Measurements from ENCODE around the gene RNF17.

RNF17 gene

DNA sequence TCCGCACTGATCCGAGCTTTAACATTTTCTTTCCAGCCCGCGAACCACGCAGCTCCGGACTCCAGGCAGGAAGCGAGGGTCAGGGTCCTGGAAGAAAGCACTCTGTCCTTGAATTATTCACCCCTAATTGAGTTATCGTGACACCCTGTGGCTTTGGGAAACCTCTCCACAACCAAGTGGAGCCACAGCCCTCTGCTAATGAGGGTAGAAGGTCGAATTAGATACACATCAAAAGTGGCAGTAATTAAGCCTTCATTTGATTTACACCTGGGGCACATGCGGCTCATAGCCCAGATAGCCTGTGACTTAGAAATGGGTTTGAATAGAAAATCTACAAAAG is 15.9 kb upstream of the RNF17 start:
- no peak overlapping the region for H3K4me3 ChIP-seq (ENCODE audit: low read depth in 1 of 2, low read length in 2 of 2)
- DNase-seq: no peak
- no peaks in the 10 kb centered on the region for H3K79me2 ChIP-seq (ENCODE audit: insufficient read depth, low read length)
- H3K9ac ChIP-seq (ENCODE audit: low read depth, low read length): no peak overlapping the region
- ATAC-seq (ENCODE audit: insufficient read depth, low read depth): no peak
- no peaks in the 10 kb centered on the region for H4K20me1 ChIP-seq (ENCODE audit: insufficient read depth, low read length)
- no peak overlapping the region for H3K4me2 ChIP-seq (ENCODE audit: insufficient read depth, low read length)
- no peaks in the 10 kb centered on the region for H3K36me3 ChIP-seq (ENCODE audit: insufficient read depth, low read length)
- no peak overlapping the region for H2AFZ ChIP-seq (ENCODE audit: low read depth, low read length)
- H3K27ac ChIP-seq (ENCODE audit: low read length): no peak overlapping the region
- peaks cover 3% of the 10 kb centered on the region; the same call in 1 of the 2 replicates for H3K4me1 ChIP-seq (ENCODE audit: insufficient read depth, low read length)
- no peak for TF ChIP-seq CTCF (IDR thresholded peaks at IDR 0.05; ENCODE audit: borderline replicate concordance, extremely low read depth, low read length, poor library complexity, severe bottlenecking)
- TF ChIP-seq EZH2 (IDR thresholded peaks at IDR 0.05; ENCODE audit: borderline replicate concordance, low read depth, low read length, severe bottlenecking): no peak
- H3K9me3 ChIP-seq (ENCODE audit: insufficient read depth, low read length, severe bottlenecking): no peaks in the 10 kb centered on the region
- no peaks in the 10 kb centered on the region for H3K27me3 ChIP-seq (ENCODE audit: insufficient read depth, low read length, poor library complexity)

GRCh38 chr13:24759197-24759596 is 4.8 kb upstream of the RNF17 start:
- H2AFZ ChIP-seq (ENCODE audit: low read depth, low read length): no peak overlapping the region
- H3K4me1 ChIP-seq (ENCODE audit: insufficient read depth, low read length): no peaks in the 10 kb centered on the region
- DNase-seq (no peak), ATAC-seq (ENCODE audit: insufficient read depth, low read depth) (no peak)
- no peak for TF ChIP-seq EZH2 (IDR thresholded peaks at IDR 0.05; ENCODE audit: borderline replicate concordance, low read depth, low read length, severe bottlenecking)
- no peak for TF ChIP-seq CTCF (IDR thresholded peaks at IDR 0.05; ENCODE audit: borderline replicate concordance, extremely low read depth, low read length, poor library complexity, severe bottlenecking)
- H3K4me2 ChIP-seq (ENCODE audit: insufficient read depth, low read length): no peak overlapping the region
- no peak overlapping the region for H3K9ac ChIP-seq (ENCODE audit: low read depth, low read length)
- no peak overlapping the region for H3K27ac ChIP-seq (ENCODE audit: low read length)
- H3K9me3 ChIP-seq (ENCODE audit: insufficient read depth, low read length, severe bottlenecking): no peaks in the 10 kb centered on the region
- no peaks in the 10 kb centered on the region for H3K36me3 ChIP-seq (ENCODE audit: insufficient read depth, low read length)
- no peaks in the 10 kb centered on the region for H4K20me1 ChIP-seq (ENCODE audit: insufficient read depth, low read length)
- no peaks in the 10 kb centered on the region for H3K27me3 ChIP-seq (ENCODE audit: insufficient read depth, low read length, poor library complexity)
- no peak overlapping the region for H3K4me3 ChIP-seq (ENCODE audit: low read depth in 1 of 2, low read length in 2 of 2)
- H3K79me2 ChIP-seq (ENCODE audit: insufficient read depth, low read length): no peaks in the 10 kb centered on the region

GRCh38 chr13:24764276-24764630 is 284 bp downstream of the RNF17 start:
- TF ChIP-seq EZH2 (IDR thresholded peaks at IDR 0.05; ENCODE audit: borderline replicate concordance, low read depth, low read length, severe bottlenecking) (no peak), CTCF (IDR thresholded peaks at IDR 0.05; ENCODE audit: borderline replicate concordance, extremely low read depth, low read length, poor library complexity, severe bottlenecking) (no peak)
- no peaks in the 10 kb centered on the region for H4K20me1 ChIP-seq (ENCODE audit: insufficient read depth, low read length)
- H2AFZ ChIP-seq (ENCODE audit: low read depth, low read length): no peak overlapping the region
- H3K36me3 ChIP-seq (ENCODE audit: insufficient read depth, low read length): no peaks in the 10 kb centered on the region
- H3K79me2 ChIP-seq (ENCODE audit: insufficient read depth, low read length): no peaks in the 10 kb centered on the region
- H3K9ac ChIP-seq (ENCODE audit: low read depth, low read length): no peak overlapping the region
- H3K4me2 ChIP-seq (ENCODE audit: insufficient read depth, low read length): no peak overlapping the region
- no peak overlapping the region for H3K27ac ChIP-seq (ENCODE audit: low read length)
- ATAC-seq (ENCODE audit: insufficient read depth, low read depth) (no peak), DNase-seq (no peak)
- no peaks in the 10 kb centered on the region for H3K9me3 ChIP-seq (ENCODE audit: insufficient read depth, low read length, severe bottlenecking)
- no peak overlapping the region for H3K4me3 ChIP-seq (ENCODE audit: low read depth in 1 of 2, low read length in 2 of 2)
- H3K27me3 ChIP-seq (ENCODE audit: insufficient read depth, low read length, poor library complexity): no peaks in the 10 kb centered on the region
- no peaks in the 10 kb centered on the region for H3K4me1 ChIP-seq (ENCODE audit: insufficient read depth, low read length)

GRCh38 chr13:24777171-24777570 is 13.2 kb downstream of the RNF17 start:
- Histone ChIP-seq H3K4me2 (ENCODE audit: insufficient read depth, low read length) (no peak overlapping the region), H2AFZ (ENCODE audit: low read depth, low read length) (no peak overlapping the region), H3K36me3 (ENCODE audit: insufficient read depth, low read length) (no peaks in the 10 kb centered on the region), H3K9me3 (ENCODE audit: insufficient read depth, low read length, severe bottlenecking) (no peaks in the 10 kb centered on the region), H3K4me3 (ENCODE audit: low read depth in 1 of 2, low read length in 2 of 2) (no peak overlapping the region), H3K9ac (ENCODE audit: low read depth, low read length) (no peak overlapping the region), H4K20me1 (ENCODE audit: insufficient read depth, low read length) (no peaks in the 10 kb centered on the region), H3K27ac (ENCODE audit: low read length) (no peak overlapping the region), H3K4me1 (ENCODE audit: insufficient read depth, low read length) (no peaks in the 10 kb centered on the region), H3K79me2 (ENCODE audit: insufficient read depth, low read length) (no peaks in the 10 kb centered on the region), H3K27me3 (ENCODE audit: insufficient read depth, low read length, poor library complexity) (no peaks in the 10 kb centered on the region)
- DNase-seq (no peak), ATAC-seq (ENCODE audit: insufficient read depth, low read depth) (no peak)
- TF ChIP-seq CTCF (IDR thresholded peaks at IDR 0.05; ENCODE audit: borderline replicate concordance, extremely low read depth, low read length, poor library complexity, severe bottlenecking): no peak
- TF ChIP-seq EZH2 (IDR thresholded peaks at IDR 0.05; ENCODE audit: borderline replicate concordance, low read depth, low read length, severe bottlenecking): no peak

Data from DND-41 (cell line).